DMS53 treated with DMSO at 0.1 percent for 48 hours (cell line): ENCODE measurements around the gene LBP.
"Not testable (repeated sequence)": the region's sequence is repeated elsewhere in the genome, so short reads cannot be mapped to it uniquely, and the experiment has no call there.

Experiments
- DNase-seq: peaks from one replicate; lab custom pipeline; 2025; ENCODE audit not compliant: unreplicated experiment; lab: John Stamatoyannopoulos, UW

The LBP gene

GRCh38 chr20:38320221-38320620 is 26.1 kb upstream of the LBP start:
- DNase-seq = no peak

DNA sequence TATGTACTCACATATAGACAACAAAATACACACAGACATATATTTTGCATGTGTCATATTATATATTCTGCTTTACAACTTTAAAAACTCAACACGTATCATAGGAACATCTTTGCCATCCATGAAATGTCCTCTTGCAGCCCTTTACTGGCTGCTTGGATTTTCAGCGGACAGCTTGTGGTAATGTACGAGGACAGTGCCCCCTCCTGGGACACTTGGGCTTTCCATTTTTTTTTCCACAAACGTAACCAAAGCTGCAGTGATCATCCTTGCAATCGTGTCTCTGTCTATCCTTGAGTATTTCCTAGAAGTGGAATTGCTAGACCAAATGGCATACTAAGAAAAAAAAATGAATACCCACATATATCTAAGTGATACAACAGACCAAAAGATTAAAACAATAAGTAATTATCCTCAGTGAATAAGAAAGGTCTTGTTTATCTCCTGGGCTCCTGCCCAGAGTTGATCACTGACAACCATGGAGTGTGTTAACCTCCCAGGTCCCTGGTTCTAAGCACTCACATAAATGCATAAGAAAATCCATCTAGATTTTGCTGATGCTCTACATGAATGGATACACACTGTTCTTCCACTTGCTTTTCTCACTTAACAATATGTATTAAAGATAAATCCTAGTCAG is 24.2 kb upstream of the LBP start:
- peak; percentile 12 for DNase-seq

DNA sequence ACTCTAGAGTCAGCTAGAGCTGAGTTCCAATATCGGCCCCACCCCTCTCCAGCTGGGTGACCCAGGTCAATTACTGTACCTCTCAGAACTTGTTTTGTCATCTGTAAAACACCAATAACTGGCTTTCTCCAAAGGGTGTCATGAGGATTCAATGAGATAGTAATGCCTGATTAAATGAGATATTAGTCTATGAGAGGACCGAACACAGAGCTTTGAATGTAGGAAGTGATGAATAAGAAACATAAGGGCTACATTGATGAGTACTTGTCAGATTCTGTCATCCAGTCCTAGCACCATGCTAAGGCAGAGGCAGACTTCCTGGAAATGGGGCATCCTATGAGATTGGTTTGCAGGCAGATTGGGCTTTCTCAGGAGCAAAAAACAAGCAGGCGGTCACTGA is 22.1 kb upstream of the LBP start:
- DNase-seq = no peak

- DNase-seq = no peak
Observed at GRCh38 chr20:38325167-38325566, 21.1 kb upstream of the LBP start.

DNA sequence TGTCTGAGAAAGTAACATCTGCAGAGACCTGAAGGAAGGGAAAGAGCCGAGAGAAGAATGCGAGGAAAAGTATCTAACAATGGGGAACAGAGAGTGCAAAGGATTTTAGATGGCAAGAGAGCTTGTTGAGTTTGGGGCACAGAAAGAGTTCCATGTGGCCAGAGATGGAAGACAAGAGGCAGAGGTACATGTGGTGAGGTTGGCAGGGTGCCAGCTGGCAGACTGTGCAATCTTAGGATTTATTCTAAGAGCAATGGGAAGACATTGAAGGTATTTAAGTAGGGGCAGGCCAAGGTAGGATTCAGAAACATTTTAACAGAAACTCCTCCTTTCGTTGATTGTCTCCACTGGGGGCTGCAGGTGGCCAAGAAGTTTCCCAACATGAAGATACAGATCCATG is 20.4 kb upstream of the LBP start:
- DNase-seq = no peak

DNA sequence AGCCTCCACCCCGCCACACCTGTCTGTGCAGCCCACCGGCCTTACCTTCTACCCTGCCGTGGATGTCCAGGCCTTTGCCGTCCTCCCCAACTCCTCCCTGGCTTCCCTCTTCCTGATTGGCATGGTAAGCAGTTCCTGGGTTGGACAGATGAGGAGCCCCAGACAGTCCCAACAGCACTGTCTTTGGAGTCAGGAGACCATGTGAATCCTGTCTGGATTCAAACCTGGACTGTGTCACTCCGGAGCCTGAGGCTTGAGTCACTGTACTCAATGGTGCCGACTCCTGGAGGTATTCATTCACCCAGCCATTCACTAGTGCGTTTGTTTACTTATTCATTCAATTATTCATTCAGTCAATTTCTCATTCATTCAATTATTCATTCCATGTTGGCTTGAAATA is 20.0 kb upstream of the LBP start:
- DNase-seq = no peak

DNA sequence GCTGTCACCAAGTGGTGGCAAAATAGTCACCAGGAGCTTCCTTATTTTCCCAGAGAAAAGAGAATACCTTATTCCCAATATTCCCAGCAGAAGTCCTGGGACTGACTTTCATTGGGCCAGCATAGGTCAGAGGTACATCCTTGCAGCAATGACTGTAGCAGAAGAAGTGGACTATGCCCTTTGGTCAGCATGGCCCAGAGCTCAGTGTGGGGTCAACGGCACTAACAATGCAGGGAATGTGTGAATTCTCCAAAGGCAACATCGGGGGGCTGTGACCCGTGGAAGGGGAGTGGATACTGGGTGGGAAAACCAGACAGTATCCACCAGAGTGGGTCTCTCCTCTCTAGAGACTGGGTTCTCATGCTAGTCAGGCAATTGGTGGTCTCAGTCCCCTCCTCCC is 15.6 kb upstream of the LBP start:
- no peak for DNase-seq

- DNase-seq = no peak
Observed at GRCh38 chr20:38331245-38331644, 15.0 kb upstream of the LBP start.

- DNase-seq = no peak
Observed at GRCh38 chr20:38331814-38332213, 14.5 kb upstream of the LBP start.

- DNase-seq = no peak
Observed at GRCh38 chr20:38334016-38334415, 12.3 kb upstream of the LBP start.

DNA sequence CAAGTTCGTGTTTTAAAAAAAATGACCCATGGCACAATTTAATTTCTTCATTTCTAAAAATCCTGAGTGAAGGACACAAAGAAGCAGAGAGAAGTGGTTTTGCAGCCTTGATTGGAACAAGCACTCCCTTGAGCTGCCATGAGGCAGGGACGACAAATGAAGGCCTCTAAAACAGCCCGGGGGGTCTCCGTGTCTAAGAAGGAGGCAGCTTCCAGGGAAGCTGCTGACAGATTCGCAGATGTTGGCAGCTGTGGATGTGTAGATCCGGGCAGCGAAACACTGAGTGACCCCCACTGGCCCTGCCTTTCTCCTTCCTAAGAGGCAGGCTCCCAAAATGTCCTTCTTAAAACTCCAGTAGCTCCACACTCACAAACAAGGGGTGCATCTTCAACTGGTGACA is 9.6 kb upstream of the LBP start:
- no peak for DNase-seq

GRCh38 chr20:38337561-38338140 is 8.6 kb upstream of the LBP start:
- peak; percentile 26 for DNase-seq

GRCh38 chr20:38338849-38339520 is 7.3 kb upstream of the LBP start:
- no peak for DNase-seq

DNA sequence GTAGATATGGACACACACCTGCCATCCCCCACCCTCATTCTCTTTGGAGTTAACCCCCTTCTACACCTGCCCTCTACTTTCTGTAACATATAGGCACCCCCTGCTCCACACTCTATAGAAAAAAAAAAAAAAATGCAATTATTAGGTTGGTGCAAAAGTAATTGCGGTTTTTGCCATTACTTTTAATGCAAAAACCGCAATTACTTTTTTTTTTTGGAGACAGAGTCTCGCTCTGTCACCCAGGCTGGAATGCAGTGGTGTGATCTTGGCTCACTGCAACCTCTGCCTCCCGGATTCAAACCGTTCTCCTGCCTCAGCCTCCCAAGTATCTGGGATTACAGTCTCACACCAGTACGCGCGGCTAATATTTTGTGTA is 6.8 kb upstream of the LBP start:
- not testable (repeated sequence) for DNase-seq

- no peak for DNase-seq
Observed at GRCh38 chr20:38339997-38340396, 6.3 kb upstream of the LBP start.

DNA sequence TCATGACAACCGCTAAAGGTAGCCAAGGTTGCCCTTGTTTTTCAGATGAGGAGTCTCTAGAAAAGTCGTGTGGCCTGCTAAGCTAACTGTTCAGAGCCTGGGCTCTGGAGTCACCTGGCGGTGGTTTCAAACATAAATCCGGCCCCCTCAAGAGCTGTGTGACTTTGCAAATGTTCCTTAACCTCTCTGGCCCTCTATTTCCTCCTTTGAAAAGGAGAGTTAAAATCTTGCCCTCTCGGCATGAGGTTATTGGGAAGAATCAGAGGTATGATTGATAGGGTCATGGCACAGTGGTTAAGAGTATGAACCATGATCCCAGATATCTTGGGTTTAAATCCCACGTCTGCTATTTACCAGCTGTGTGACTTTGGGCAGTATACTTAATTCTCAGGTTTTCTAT is 5.6 kb upstream of the LBP start:
- no peak for DNase-seq

DNA sequence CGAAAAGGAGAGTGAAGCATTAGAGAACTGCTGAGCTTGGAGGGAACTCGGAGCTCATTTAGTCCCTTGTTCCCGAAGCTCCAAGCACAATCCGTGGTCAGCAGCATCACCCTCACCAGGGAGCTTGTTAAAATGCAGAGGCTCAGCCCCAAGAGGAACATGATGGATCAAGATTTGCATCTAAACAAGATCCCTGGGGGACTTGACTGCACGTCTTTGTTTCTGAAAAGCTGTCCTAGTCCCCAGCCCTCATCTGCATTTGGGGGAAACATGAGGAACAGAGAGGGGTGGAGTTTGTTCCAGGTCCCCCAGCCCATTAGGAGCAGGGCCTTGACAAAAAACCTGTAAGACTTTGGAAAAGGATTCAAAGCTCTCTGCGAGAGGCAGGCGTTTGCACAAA is 4.1 kb upstream of the LBP start:
- DNase-seq = no peak

DNA sequence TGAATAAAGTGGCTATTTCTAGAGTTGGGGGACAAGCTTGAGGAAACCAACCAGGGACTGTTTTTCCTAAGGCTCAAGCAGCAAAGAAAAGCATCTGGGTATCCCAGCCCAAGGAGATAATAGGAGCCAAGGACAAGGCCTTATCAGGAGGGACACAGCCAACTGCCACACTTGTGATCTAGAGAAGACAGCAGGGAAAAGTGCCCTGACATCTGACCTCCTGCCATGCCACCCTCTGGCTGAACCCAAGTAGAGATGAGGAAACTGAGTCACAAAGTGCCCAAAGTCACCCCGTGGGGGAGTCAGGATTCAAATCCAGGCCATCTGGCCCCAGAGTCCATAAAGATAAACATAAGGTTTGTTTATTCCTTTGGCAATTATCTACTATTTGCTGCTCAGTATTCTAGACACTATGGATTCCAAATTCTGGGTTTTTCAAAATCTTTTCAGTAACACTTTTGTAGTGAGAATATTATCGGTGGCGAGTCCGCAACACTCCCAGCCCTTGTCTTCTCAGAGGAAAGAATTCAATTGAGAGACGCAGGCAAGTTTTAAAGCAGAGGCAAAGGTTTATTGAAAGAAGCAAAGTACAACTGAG is 3.5 kb upstream of the LBP start:
- DNase-seq = no peak

GRCh38 chr20:38343311-38344106 is 2.8 kb upstream of the LBP start:
- no peak for DNase-seq

GRCh38 chr20:38344107-38344701 is 2.1 kb upstream of the LBP start:
- no peak for DNase-seq

- DNase-seq = no peak
Observed at GRCh38 chr20:38345643-38346042, 639 bp upstream of the LBP start.
